Panc1 (cell line): ENCODE measurements around the gene HS1BP3. TPM values are rescaled to one million over a fixed set of nuclear protein-coding genes. Genes with fewer than 3 reads are reported as not detected.

Source experiments
- ATAC-seq: fragments of 200-7000 bp; cut with Tn5 transposase; 2 replicates; pipeline ENCODE4 v1.9.1; 2020; ENCODE audit warnings: mild to moderate bottlenecking, moderate library complexity
- BruUV-seq: library from RNA; stranded (reverse); fragments of 400-500 nt; replicated peaks from 2 replicates; lab custom pipeline; 2021; lab: Mats Ljungman, UMichigan
- CTCF ChIA-PET: fragments of 300-600 bp; sonication (Branson Sonifier 250); formaldehyde crosslinking; loops from one replicate; lab custom pipeline; 2022; ENCODE audit warnings: antibody characterized with exemption; lab: Charles Lee
- POLR2A ChIA-PET: fragments of 300-600 bp; sonication (Branson Sonifier 250); formaldehyde crosslinking; loops from one replicate; lab custom pipeline; 2022; ENCODE audit warnings: antibody characterized with exemption; lab: Charles Lee
- DNase-seq: peaks from one replicate; pipeline ENCODE4 v3.0.0-alpha.2; 2010; ENCODE audit warnings: low read depth, low spot score
- H3K27ac ChIP-seq: 2 replicates; pipeline ENCODE4 v1.5.1; 2011; ENCODE audit warnings: mild to moderate bottlenecking, low read length, inconsistent platforms
- H3K27me3 ChIP-seq: fragments of 200-500 bp; sonication (Bioruptor generic); 2 replicates; pipeline ENCODE4 v1.6.0; 2014; ENCODE audit warnings: low read length, inconsistent platforms; ENCODE audit not compliant: control insufficient read depth, insufficient read depth
- H3K36me3 ChIP-seq: fragments of 200-500 bp; sonication (Bioruptor generic); 2 replicates; pipeline ENCODE4 v1.5.1; 2014; ENCODE audit warnings: inconsistent platforms, mild to moderate bottlenecking, low read length, moderate library complexity; ENCODE audit not compliant: control insufficient read depth, insufficient read depth
- H3K4me1 ChIP-seq: 2 replicates; pipeline ENCODE4 v1.5.1; 2011; ENCODE audit warnings: inconsistent platforms, mild to moderate bottlenecking, low read length, moderate library complexity; ENCODE audit not compliant: control insufficient read depth, insufficient read depth
- H3K4me3 ChIP-seq, 2 experiments: 2 replicates each; pipeline ENCODE4 v1.5.1; 2011 to 2012; ENCODE audit warnings: low read depth in 2 of 2, low read length in 2 of 2, mild to moderate bottlenecking in 2 of 2, inconsistent platforms in 1 of 2, moderate library complexity in 1 of 2
- H3K9me3 ChIP-seq: fragments of 200-500 bp; sonication (Bioruptor generic); 2 replicates; pipeline ENCODE4 v1.5.1; 2014; ENCODE audit warnings: low read depth, mild to moderate bottlenecking, inconsistent platforms, low read length, moderate library complexity; ENCODE audit not compliant: control insufficient read depth, insufficient read depth
- POLR2AphosphoS5 ChIP-seq: IDR thresholded peaks from 2 replicates; pipeline ENCODE4 v1.6.1; 2012; ENCODE audit warnings: mild to moderate bottlenecking, low read depth, low read length, moderate library complexity
- SIN3A ChIP-seq: IDR thresholded peaks from 2 replicates; pipeline ENCODE4 v1.6.1; 2012; ENCODE audit warnings: low read depth, mild to moderate bottlenecking, low read length, moderate library complexity, borderline replicate concordance; ENCODE audit not compliant: insufficient read depth
- TCF7L2 ChIP-seq: IDR thresholded peaks from 2 replicates; pipeline ENCODE4 v1.6.1; 2011; ENCODE audit warnings: mild to moderate bottlenecking, low read depth, low read length, inconsistent platforms
- in situ Hi-C: cut with HindIII; loops from 2 replicates; pipeline ENCODE4 v1.10.0; 2016; ENCODE audit warnings: low sequenced_read_pairs, low pct_unique_long_range_greater_than_20kb
- intact Hi-C: fragments of 100-400 bp; cut with micrococcal nuclease; formaldehyde crosslinking; loops from one replicate; pipeline ENCODE4 v1.10.0; 2022; ENCODE audit not compliant: unreplicated experiment
- total RNA-seq: library from RNA; stranded (reverse); gene quantifications from one replicate; pipeline ENCODE4 v1.2.1, GENCODE V29; 2021; ENCODE audit not compliant: unreplicated experiment
- TF ChIP-seq, protein P1 (sequence below): fragments of 450-650 bp; IDR thresholded peaks from 2 replicates; pipeline ENCODE4 v1.5.1; 2017; ENCODE audit warnings: mild to moderate bottlenecking
- TF ChIP-seq, protein P2 (sequence below), 2 experiments: IDR thresholded peaks; 2 replicates each; pipeline ENCODE4 v1.6.1; 2011 to 2012; ENCODE audit warnings: low read depth in 2 of 2, control low read depth in 1 of 2, low read length in 1 of 2, mild to moderate bottlenecking in 1 of 2, moderate library complexity in 1 of 2; ENCODE audit not compliant: insufficient read depth in 1 of 2

The HS1BP3 gene
- total RNA-seq, 1 experiment from 2014 or later, result 46.1 TPM

DNA sequence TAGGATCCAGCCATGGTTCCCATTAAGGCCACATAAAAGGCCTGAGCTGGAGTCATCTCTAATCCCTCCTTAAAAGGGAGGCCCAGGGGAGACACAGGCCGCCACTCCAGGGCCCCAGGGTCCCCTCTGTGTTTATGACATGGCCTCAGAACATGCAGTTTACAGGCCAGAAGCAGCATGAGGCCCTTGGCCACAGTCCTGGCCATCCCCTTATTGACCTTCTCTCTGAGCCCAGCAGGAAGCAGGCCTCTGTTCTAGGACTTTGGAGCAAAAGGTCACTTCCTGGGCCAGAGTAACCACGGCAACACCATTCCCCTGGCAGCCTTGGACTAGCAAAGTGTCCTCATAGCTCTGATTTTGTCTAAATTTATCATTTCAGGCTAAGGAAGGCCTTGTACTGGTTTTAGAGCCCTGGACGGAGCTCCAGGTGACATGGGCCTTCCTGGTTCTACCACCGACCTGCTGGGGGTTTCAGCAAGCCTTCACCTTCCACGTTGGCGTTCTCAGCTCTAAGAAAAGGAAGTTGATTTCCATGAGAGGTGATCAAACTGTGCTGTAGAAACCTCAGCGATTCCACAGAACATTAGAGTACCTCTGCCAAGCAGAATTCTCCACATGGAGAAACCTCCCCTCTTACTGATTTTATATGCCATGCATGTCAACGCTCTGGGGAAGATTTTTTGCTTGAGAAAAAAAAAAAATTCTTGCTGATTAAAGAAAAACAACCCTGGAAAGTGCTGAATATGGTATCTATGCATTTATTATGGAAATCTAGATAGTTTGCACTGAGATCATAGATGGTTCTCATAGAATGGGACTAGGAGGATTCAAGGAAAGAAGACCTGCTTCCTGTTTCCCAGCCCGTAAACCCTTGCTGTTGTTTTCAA is 53.7 kb downstream of the HS1BP3 start:
- ATAC-seq, result no peak
- Histone ChIP-seq H3K4me3 (no peak overlapping the region), H3K36me3 (no peaks in the 10 kb centered on the region), H3K27ac (0 out of 2 replicates have a peak overlapping the region, but pooled peaks have one; percentile 12), H3K4me1 (peaks cover 32% of the 10 kb centered on the region), H3K27me3 (no peaks in the 10 kb centered on the region), H3K9me3 (no peaks in the 10 kb centered on the region)
- TF ChIP-seq SIN3A (no peak), TCF7L2 (no peak), POLR2AphosphoS5 (no peak)
- TF ChIP-seq, protein P1, sequence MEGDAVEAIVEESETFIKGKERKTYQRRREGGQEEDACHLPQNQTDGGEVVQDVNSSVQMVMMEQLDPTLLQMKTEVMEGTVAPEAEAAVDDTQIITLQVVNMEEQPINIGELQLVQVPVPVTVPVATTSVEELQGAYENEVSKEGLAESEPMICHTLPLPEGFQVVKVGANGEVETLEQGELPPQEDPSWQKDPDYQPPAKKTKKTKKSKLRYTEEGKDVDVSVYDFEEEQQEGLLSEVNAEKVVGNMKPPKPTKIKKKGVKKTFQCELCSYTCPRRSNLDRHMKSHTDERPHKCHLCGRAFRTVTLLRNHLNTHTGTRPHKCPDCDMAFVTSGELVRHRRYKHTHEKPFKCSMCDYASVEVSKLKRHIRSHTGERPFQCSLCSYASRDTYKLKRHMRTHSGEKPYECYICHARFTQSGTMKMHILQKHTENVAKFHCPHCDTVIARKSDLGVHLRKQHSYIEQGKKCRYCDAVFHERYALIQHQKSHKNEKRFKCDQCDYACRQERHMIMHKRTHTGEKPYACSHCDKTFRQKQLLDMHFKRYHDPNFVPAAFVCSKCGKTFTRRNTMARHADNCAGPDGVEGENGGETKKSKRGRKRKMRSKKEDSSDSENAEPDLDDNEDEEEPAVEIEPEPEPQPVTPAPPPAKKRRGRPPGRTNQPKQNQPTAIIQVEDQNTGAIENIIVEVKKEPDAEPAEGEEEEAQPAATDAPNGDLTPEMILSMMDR, result no peak
- TF ChIP-seq, protein P2, sequence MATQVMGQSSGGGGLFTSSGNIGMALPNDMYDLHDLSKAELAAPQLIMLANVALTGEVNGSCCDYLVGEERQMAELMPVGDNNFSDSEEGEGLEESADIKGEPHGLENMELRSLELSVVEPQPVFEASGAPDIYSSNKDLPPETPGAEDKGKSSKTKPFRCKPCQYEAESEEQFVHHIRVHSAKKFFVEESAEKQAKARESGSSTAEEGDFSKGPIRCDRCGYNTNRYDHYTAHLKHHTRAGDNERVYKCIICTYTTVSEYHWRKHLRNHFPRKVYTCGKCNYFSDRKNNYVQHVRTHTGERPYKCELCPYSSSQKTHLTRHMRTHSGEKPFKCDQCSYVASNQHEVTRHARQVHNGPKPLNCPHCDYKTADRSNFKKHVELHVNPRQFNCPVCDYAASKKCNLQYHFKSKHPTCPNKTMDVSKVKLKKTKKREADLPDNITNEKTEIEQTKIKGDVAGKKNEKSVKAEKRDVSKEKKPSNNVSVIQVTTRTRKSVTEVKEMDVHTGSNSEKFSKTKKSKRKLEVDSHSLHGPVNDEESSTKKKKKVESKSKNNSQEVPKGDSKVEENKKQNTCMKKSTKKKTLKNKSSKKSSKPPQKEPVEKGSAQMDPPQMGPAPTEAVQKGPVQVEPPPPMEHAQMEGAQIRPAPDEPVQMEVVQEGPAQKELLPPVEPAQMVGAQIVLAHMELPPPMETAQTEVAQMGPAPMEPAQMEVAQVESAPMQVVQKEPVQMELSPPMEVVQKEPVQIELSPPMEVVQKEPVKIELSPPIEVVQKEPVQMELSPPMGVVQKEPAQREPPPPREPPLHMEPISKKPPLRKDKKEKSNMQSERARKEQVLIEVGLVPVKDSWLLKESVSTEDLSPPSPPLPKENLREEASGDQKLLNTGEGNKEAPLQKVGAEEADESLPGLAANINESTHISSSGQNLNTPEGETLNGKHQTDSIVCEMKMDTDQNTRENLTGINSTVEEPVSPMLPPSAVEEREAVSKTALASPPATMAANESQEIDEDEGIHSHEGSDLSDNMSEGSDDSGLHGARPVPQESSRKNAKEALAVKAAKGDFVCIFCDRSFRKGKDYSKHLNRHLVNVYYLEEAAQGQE (IDR thresholded peaks at IDR 0.05; ENCODE audit: insufficient read depth in 1 of 2, low read depth in 2 of 2, low read length in 1 of 2), result no peak
- no TSS peak for BruUV-seq
- CTCF ChIA-PET, result interaction anchor here (0.7 to 1.0 kb wide), 2 partner anchors 151 to 1222 kb away, joined by 3 to 6 read pairs; partner anchors contain the start of gene RHOB
- intact Hi-C loops, result loop anchor here (10.0 kb wide), 1 partner anchor 152 kb away; the partner anchor contains the start of gene RHOB
- DNase-seq, result no peak
- in situ Hi-C loops, result no loop called here
- POLR2A ChIA-PET, result no interaction called here

DNA sequence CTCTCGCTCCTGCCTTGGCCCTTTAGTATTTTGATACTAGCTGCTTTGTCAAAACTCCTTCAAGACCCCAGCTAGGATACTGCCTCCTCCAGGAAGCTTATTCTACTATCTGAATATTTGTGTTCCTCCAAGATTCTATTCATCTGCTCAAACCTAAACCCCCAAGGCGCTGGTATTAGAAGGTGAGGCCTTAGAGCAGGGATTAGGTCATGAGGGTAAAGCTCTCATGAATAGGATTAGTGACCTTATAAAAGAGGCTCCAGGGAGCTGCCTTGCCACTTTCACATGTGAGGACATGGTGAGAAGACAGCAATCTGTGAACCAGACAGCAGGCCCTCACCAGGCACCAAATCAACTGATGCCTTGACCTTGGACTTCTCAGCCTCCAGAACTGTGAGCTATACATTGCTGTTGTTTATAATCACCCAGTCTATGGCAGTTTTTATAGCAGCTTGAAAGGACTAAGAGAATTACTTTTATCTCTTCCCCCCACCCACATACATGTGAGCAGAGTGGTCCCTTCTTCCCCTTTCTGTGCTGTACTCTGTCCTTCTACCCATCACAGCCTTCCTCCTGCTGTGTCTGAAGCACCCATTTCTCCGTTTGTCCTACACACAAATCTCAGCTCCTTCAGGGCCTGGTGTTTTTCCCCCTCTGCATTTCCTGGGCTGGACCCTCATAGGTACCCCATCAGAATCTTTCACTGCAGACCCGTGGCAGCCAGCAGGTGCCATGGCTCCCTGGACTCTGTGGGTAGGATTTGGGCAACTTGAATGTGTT is 54.5 kb downstream of the HS1BP3 start:
- H3K9me3 ChIP-seq, result no peaks in the 10 kb centered on the region
- DNase-seq (no peak), ATAC-seq (no peak)
- TF ChIP-seq SIN3A (no peak), TCF7L2 (no peak), POLR2AphosphoS5 (no peak)
- TF ChIP-seq, protein P1, result no peak
- TF ChIP-seq, protein P2 (IDR thresholded peaks at IDR 0.05; ENCODE audit: insufficient read depth in 1 of 2, low read depth in 2 of 2, low read length in 1 of 2), result no peak
- intact Hi-C loops, result loop anchor here (10.0 kb wide), 1 partner anchor 152 kb away; the partner anchor contains the start of gene RHOB
- no peaks in the 10 kb centered on the region for H3K36me3 ChIP-seq
- H3K4me1 ChIP-seq, result peaks cover 32% of the 10 kb centered on the region
- H3K27me3 ChIP-seq, result no peaks in the 10 kb centered on the region
- peak overlapping the region; percentile 51; the same call in 1 of the 2 replicates for H3K27ac ChIP-seq
- no TSS peak for BruUV-seq
- ChIA-PET CTCF (interaction anchor here (1.0 kb wide), 1 partner anchor 150 kb away, joined by 3 read pairs; the partner anchor contains the start of gene RHOB), POLR2A (interaction anchor here (0.6 kb wide), 1 partner anchor 10 kb away, joined by 3 read pairs; no protein-coding TSS in a partner anchor)
- H3K4me3 ChIP-seq, result no peak overlapping the region
- in situ Hi-C loops, result no loop called here
